HL-60 (cell line): ENCODE results near the gene SLC36A4.
A peak's percentile ranks its signal among the peaks of the same experiment; 100 is the strongest.
"Not testable (repeated sequence)": the region's sequence is repeated elsewhere in the genome, so short reads cannot be mapped to it uniquely, and the experiment has no call there.

ENCODE experiments used
- DNase-seq, 2 experiments: peaks; one replicate each; pipeline ENCODE4 v3.0.0-alpha.2; 2010 to 2020; ENCODE audit warnings: low read depth in 1 of 2, low spot score in 1 of 2
- H3K27ac ChIP-seq: fragments of 250-450 bp; sonication (Bioruptor Pico); replicated peaks from 2 replicates; pipeline ENCODE4 v1.5.1; 2020; ENCODE audit warnings: mild to moderate bottlenecking, moderate library complexity
- H3K27me3 ChIP-seq: fragments of 250-450 bp; sonication (Bioruptor Pico); 2 replicates; pipeline ENCODE4 v1.5.1; 2021; ENCODE audit warnings: mild to moderate bottlenecking, moderate library complexity; ENCODE audit not compliant: insufficient read depth, poor library complexity, severe bottlenecking
- H3K4me3 ChIP-seq: replicated peaks from 2 replicates; pipeline ENCODE4 v1.5.1; 2011; ENCODE audit warnings: mild to moderate bottlenecking, control low read depth, low read length; ENCODE audit not compliant: insufficient read depth
- GABPA ChIP-seq: IDR thresholded peaks from 2 replicates; pipeline ENCODE4 v1.6.1; 2012; ENCODE audit warnings: low read depth
- POLR2AphosphoS5 ChIP-seq: IDR thresholded peaks from 2 replicates; pipeline ENCODE4 v1.6.1; 2012; ENCODE audit warnings: low read depth
- REST ChIP-seq: IDR thresholded peaks from 2 replicates; pipeline ENCODE4 v1.6.1; 2012; ENCODE audit warnings: low read depth; ENCODE audit not compliant: insufficient replicate concordance
- SPI1 ChIP-seq: IDR thresholded peaks from 2 replicates; pipeline ENCODE4 v1.6.1; 2012; ENCODE audit warnings: low read depth, mild to moderate bottlenecking, borderline replicate concordance
- long read RNA-seq: library from polyadenylated mRNA; unstranded; transcript quantifications from one replicate; pipeline ENCODE4 v2.0.0, GENCODE V29; 2020
- TF ChIP-seq, protein P1 (sequence below): IDR thresholded peaks from one replicate; pipeline ENCODE4 v1.5.1; 2011; ENCODE audit warnings: low read length, control low read depth, inconsistent platforms; ENCODE audit not compliant: insufficient read depth

Gene SLC36A4
- long read RNA-seq, full-length matches to known transcripts, result 5 of 15 reads
- long read RNA-seq, partial matches to known transcripts, result 1 of 15 reads
- long read RNA-seq, other reads (novel, unspliced or antisense), result 9 of 15 reads

DNA sequence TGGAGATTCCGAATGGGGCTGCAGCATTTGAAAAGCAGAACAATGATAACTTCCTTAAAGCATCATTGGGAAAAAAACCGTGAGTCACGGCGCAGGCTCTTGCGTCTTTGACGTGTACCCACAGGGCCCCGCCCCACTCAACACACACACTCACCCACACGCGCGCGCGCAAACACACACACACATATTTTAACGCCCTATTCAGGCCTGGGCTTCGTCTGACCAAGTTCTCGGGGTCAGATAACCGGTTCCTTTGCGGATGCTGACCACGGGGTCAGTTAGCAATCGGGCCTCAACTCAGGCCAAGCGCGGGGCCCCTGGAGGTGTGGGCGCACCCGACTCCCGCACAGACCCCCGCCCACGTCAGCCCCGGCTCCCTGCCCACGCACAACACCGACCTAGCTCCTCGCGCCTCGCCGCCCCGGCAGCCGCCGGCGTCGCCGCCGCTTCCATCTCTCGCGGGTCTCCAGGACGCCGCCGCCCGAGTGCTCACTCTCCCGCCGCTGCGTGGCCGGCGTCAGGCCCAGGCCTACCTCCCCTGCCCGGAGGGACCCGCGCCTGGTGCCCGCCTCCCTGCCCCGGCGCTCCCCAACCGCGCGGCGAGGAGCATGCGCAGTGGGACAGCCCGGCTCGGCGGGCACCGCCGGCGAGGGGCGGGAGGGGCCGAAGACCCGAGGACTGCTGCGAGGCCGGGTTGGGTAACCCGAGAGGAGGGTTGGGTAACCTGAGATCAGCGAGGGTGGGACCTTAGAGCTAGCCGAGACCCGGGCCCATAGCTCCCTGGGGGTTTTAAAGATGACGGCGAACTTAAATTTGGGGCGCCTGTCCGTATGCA is at the start of gene SLC36A4:
Gene SLC36A4, minus strand, starts transcription at position 612 of the 835 bp plus-strand sequence. Its CDS starts 159 bp downstream, at position 453.
- peak; percentile 85 to 94 for DNase-seq
- Histone ChIP-seq H3K27ac (peak within 1 kb of the TSS; percentile 93), H3K27me3 (no peaks in the 10 kb centered on the region), H3K4me3 (peak within 1 kb of the TSS; percentile 73)
- TF ChIP-seq, protein P1, sequence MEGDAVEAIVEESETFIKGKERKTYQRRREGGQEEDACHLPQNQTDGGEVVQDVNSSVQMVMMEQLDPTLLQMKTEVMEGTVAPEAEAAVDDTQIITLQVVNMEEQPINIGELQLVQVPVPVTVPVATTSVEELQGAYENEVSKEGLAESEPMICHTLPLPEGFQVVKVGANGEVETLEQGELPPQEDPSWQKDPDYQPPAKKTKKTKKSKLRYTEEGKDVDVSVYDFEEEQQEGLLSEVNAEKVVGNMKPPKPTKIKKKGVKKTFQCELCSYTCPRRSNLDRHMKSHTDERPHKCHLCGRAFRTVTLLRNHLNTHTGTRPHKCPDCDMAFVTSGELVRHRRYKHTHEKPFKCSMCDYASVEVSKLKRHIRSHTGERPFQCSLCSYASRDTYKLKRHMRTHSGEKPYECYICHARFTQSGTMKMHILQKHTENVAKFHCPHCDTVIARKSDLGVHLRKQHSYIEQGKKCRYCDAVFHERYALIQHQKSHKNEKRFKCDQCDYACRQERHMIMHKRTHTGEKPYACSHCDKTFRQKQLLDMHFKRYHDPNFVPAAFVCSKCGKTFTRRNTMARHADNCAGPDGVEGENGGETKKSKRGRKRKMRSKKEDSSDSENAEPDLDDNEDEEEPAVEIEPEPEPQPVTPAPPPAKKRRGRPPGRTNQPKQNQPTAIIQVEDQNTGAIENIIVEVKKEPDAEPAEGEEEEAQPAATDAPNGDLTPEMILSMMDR, result no peak
- TF ChIP-seq GABPA (0 out of 2 replicates have a peak, but pooled peaks have one; percentile 38), POLR2AphosphoS5 (peak; percentile 88), SPI1 (peak; percentile 13; the same call in 1 of the 2 replicates)

GRCh38 chr11:93246790-93247189 is 49.0 kb upstream of the SLC36A4 start:
- H3K27ac ChIP-seq, H3K27me3 ChIP-seq, DNase-seq, H3K4me3 ChIP-seq: not testable (repeated sequence)

DNA sequence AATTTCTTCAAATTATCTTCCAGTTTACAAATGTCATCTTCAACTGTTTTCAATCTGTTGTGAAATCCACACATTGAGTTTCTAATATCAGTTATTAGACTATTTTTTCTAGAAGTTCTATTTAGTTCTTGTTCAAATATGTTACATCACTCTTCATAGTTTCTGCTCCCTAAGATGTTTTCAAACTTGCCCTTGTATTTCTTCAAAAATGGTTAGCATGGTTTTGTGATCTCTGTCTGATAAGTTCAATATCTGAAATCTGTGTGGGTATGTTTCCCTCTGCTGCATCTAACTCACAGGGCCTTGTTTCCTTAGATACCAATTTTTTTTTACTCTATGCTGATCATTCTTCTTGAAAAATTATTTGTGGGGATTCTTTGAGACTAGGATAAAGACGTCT is 46.2 kb upstream of the SLC36A4 start:
- TF ChIP-seq, protein P1, result no peak
- TF ChIP-seq POLR2AphosphoS5, result no peak
- no peak for TF ChIP-seq SPI1
- TF ChIP-seq REST, result no peak
- TF ChIP-seq GABPA, result no peak
- Histone ChIP-seq H3K27me3 (peaks cover 6% of the 10 kb centered on the region), H3K27ac (no peak overlapping the region), H3K4me3 (no peak overlapping the region)
- no peak for DNase-seq

GRCh38 chr11:93239966-93240365 is 42.2 kb upstream of the SLC36A4 start:
- TF ChIP-seq GABPA (no peak), POLR2AphosphoS5 (no peak), REST (no peak), SPI1 (no peak)
- TF ChIP-seq, protein P1, result no peak
- no peak overlapping the region for H3K27ac ChIP-seq
- H3K27me3 ChIP-seq, result peaks cover 6% of the 10 kb centered on the region
- no peak for DNase-seq
- H3K4me3 ChIP-seq, result no peak overlapping the region
